ENCODE data around the gene CLIC5. TPM values are rescaled to one million over a fixed set of nuclear protein-coding genes. Genes with fewer than 3 reads are reported as not detected.

The CLIC5 gene
- total RNA-seq, 4 donors from 2014 or later, result 78.6 to 97.0 (median 91.7) TPM

DNA sequence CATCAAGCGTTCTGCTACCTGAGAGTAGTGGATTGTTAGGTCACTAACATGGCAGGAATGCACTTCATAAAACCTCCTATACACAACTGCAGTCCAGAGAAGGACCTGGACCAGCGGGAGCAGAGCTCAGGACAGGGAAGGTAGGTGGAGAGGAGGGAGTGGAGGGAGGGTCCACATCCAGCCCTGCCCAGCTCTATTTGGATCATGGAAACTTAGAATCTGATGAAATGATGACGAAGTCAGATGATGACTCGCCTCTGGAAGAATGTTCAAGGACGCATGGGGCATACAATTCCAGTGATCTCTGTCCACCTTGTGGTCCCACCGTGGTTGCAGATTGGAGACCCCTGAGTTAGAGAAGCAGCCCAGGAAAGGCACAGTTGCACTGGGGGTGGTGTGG is 68.8 kb downstream of the CLIC5 start:
- Histone ChIP-seq H3K4me1 (peaks cover 58 to 86% of the 10 kb centered on the region in 2 donors), H3K9me3 (no peaks in the 10 kb centered on the region), H3K27me3 (no peaks in the 10 kb centered on the region), H3K4me3 (no peak overlapping the region), H3K27ac (peak overlapping the region; percentile 47 to 74 (median 72)), H3K36me3 (no peaks in the 10 kb centered on the region)
- ATAC-seq (no peak), DNase-seq (no peak)
- in situ Hi-C loops (cut with MboI; ENCODE audit: low sequenced_read_pairs in 4 of 4) (loop anchor here in 3 of 4 donors (25.0 kb wide), 2 partner anchors 115 to 465 kb away; no protein-coding TSS in a partner anchor), intact Hi-C loops (cut with DNase I; ENCODE audit: low total_unique reads) (no loop called here)
- no peak for TF ChIP-seq POLR2A (IDR thresholded peaks at IDR 0.05)
- TF ChIP-seq, protein P1, sequence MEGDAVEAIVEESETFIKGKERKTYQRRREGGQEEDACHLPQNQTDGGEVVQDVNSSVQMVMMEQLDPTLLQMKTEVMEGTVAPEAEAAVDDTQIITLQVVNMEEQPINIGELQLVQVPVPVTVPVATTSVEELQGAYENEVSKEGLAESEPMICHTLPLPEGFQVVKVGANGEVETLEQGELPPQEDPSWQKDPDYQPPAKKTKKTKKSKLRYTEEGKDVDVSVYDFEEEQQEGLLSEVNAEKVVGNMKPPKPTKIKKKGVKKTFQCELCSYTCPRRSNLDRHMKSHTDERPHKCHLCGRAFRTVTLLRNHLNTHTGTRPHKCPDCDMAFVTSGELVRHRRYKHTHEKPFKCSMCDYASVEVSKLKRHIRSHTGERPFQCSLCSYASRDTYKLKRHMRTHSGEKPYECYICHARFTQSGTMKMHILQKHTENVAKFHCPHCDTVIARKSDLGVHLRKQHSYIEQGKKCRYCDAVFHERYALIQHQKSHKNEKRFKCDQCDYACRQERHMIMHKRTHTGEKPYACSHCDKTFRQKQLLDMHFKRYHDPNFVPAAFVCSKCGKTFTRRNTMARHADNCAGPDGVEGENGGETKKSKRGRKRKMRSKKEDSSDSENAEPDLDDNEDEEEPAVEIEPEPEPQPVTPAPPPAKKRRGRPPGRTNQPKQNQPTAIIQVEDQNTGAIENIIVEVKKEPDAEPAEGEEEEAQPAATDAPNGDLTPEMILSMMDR (IDR thresholded peaks at IDR 0.05 in 4 of 5, conservative IDR thresholded peaks at IDR 0.05 in 1 of 5), result no peak

DNA sequence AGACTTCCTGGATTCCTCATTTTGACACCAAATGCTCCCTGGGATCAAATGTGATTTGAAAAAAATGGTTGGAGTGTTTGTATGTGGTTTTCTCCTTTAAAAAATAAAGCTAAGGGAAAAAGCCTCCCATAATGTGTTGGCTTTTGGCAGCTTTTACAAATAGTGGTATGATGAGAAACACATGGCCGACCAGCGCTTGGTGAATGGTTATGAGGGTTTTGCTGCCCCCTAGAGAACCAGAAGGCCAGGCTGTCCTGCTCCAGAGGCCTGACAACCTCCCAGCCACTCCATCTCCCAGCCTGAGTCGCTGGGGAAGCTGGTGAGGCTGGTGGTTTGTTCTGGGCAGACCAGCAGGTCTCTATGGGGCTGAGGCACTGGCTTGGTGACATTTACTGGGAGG is 69.3 kb downstream of the CLIC5 start:
- Histone ChIP-seq H3K27ac (peak overlapping the region; percentile 47 to 74 (median 72)), H3K9me3 (no peaks in the 10 kb centered on the region), H3K27me3 (no peaks in the 10 kb centered on the region), H3K36me3 (peaks cover 0 to 4% of the 10 kb centered on the region in 2 donors), H3K4me3 (no peak overlapping the region), H3K4me1 (peaks cover 52 to 80% of the 10 kb centered on the region in 2 donors)
- peak in 1 of 2 donors; percentile 40 for DNase-seq
- no peak for ATAC-seq
- in situ Hi-C loops (cut with MboI; ENCODE audit: low sequenced_read_pairs in 4 of 4), result loop anchor here in 3 of 4 donors (25.0 kb wide), 2 partner anchors 116 to 466 kb away; no protein-coding TSS in a partner anchor
- no peak for TF ChIP-seq POLR2A (IDR thresholded peaks at IDR 0.05)
- TF ChIP-seq, protein P1 (IDR thresholded peaks at IDR 0.05 in 4 of 5, conservative IDR thresholded peaks at IDR 0.05 in 1 of 5), result peak in 1 of 5 experiments; percentile 48
- intact Hi-C loops (cut with DNase I; ENCODE audit: low total_unique reads), result no loop called here

DNA sequence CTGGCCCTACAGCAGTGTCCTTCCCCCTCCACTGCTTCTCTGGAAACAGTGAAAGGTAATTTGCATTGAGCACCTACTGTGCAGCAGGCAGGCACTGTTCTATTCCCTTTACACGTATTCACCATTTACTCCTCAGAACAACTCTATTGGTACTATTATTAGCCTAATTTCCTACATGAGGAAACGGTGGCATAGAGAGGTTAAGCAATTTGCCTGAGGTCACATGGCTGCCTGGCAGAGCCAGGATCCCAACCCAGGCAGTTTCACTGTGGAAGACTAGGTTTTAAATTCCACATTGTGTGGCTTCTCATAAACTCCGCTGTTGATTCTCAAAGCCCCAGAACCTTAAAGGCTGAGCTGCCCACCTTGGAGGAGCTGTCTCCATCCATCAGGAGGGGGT is 72.7 kb downstream of the CLIC5 start:
- H3K36me3 ChIP-seq, result peaks cover 0 to 18% of the 10 kb centered on the region in 2 donors
- H3K27ac ChIP-seq, result peak overlapping the region; percentile 67 to 74 (median 72)
- H3K4me3 ChIP-seq, result no peak overlapping the region
- in situ Hi-C loops (cut with MboI; ENCODE audit: low sequenced_read_pairs in 4 of 4), result loop anchor here in 3 of 4 donors (25.0 kb wide), 2 partner anchors 119 to 469 kb away; no protein-coding TSS in a partner anchor
- no peaks in the 10 kb centered on the region for H3K9me3 ChIP-seq
- H3K4me1 ChIP-seq, result peaks cover 36 to 47% of the 10 kb centered on the region in 2 donors
- no peaks in the 10 kb centered on the region for H3K27me3 ChIP-seq
- peak in 1 of 2 donors; percentile 66 for DNase-seq
- TF ChIP-seq, protein P1 (IDR thresholded peaks at IDR 0.05 in 4 of 5, conservative IDR thresholded peaks at IDR 0.05 in 1 of 5), result no peak
- no peak for TF ChIP-seq POLR2A (IDR thresholded peaks at IDR 0.05)
- peak; percentile 73 to 90 for ATAC-seq
- intact Hi-C loops (cut with DNase I; ENCODE audit: low total_unique reads), result no loop called here

- ATAC-seq (no peak), DNase-seq (no peak)
- H3K4me3 ChIP-seq, result no peak overlapping the region
- no peaks in the 10 kb centered on the region for H3K9me3 ChIP-seq
- no peaks in the 10 kb centered on the region for H3K27me3 ChIP-seq
- peaks cover 13% of the 10 kb centered on the region in 2 donors for H3K4me1 ChIP-seq
- TF ChIP-seq, protein P1 (IDR thresholded peaks at IDR 0.05 in 4 of 5, conservative IDR thresholded peaks at IDR 0.05 in 1 of 5), result no peak
- no peak for TF ChIP-seq POLR2A (IDR thresholded peaks at IDR 0.05)
- intact Hi-C loops (cut with DNase I; ENCODE audit: low total_unique reads), result loop anchor here (5.0 kb wide), 2 partner anchors 118 to 1447 kb away; no protein-coding TSS in a partner anchor
- in situ Hi-C loops (cut with MboI; ENCODE audit: low sequenced_read_pairs in 4 of 4), result loop anchor here in 3 of 4 donors (25.0 kb wide), 2 partner anchors 128 to 478 kb away; no protein-coding TSS in a partner anchor
- peaks cover 0 to 7% of the 10 kb centered on the region in 2 donors for H3K36me3 ChIP-seq
- peak overlapping the region in 3 of 4 donors; percentile 6 to 49 (median 10) for H3K27ac ChIP-seq
Observed at GRCh38 chr6:45933855-45934254, 81.8 kb downstream of the CLIC5 start.
